ENCODE data around the gene TTLL8.
A peak's percentile ranks its signal among the peaks of the same experiment; 100 is the strongest.

Gene TTLL8

DNA sequence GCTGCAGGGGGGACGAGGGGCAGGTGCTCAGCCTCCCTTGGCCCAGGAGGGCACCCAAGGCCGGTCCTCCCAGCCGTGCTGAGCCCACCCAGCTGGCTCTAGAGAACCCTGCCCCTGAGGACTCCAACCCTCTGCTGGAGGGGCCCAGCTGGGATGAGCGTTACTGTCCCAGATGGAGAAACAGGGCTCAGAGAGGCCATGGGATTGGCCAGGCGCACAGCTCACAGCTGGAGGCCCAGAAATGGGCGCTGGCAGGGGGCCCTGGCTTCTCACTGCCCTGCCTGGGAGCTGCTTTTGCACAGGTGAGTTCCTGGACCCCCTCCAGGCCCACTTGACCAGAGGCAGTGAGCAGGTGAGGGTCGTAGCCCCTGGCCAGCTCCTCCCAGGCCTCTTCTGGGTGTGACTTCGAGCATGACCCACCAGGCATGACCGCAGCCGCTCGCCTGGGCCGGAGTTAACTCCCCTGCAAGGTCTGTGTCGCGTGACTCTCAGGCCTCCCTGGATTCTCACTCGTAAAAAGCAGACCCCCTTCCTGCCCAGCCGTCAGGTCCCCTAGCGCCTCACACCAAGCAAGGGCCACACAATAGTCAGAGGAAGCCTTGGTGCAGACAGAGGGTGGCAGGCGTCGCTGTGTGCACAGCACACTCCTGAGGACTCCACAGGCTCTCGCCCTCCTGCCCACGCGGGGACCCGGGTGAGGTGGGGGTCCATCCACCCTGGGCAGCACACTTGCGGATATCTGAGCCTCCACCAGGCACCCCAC is 25.8 kb downstream of the TTLL8 start:
- H3K4me3 ChIP-seq (ENCODE audit: low read depth, low read length), result no peak overlapping the region
- DNase-seq (ENCODE audit: low read depth), result no peak
- TF ChIP-seq, protein P1, sequence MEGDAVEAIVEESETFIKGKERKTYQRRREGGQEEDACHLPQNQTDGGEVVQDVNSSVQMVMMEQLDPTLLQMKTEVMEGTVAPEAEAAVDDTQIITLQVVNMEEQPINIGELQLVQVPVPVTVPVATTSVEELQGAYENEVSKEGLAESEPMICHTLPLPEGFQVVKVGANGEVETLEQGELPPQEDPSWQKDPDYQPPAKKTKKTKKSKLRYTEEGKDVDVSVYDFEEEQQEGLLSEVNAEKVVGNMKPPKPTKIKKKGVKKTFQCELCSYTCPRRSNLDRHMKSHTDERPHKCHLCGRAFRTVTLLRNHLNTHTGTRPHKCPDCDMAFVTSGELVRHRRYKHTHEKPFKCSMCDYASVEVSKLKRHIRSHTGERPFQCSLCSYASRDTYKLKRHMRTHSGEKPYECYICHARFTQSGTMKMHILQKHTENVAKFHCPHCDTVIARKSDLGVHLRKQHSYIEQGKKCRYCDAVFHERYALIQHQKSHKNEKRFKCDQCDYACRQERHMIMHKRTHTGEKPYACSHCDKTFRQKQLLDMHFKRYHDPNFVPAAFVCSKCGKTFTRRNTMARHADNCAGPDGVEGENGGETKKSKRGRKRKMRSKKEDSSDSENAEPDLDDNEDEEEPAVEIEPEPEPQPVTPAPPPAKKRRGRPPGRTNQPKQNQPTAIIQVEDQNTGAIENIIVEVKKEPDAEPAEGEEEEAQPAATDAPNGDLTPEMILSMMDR (IDR thresholded peaks at IDR 0.05; ENCODE audit: low read depth, low read length), result no peak
- TF ChIP-seq, protein P2, sequence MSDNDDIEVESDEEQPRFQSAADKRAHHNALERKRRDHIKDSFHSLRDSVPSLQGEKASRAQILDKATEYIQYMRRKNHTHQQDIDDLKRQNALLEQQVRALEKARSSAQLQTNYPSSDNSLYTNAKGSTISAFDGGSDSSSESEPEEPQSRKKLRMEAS (IDR thresholded peaks at IDR 0.05; ENCODE audit: low read depth, low read length), result no peak

DNA sequence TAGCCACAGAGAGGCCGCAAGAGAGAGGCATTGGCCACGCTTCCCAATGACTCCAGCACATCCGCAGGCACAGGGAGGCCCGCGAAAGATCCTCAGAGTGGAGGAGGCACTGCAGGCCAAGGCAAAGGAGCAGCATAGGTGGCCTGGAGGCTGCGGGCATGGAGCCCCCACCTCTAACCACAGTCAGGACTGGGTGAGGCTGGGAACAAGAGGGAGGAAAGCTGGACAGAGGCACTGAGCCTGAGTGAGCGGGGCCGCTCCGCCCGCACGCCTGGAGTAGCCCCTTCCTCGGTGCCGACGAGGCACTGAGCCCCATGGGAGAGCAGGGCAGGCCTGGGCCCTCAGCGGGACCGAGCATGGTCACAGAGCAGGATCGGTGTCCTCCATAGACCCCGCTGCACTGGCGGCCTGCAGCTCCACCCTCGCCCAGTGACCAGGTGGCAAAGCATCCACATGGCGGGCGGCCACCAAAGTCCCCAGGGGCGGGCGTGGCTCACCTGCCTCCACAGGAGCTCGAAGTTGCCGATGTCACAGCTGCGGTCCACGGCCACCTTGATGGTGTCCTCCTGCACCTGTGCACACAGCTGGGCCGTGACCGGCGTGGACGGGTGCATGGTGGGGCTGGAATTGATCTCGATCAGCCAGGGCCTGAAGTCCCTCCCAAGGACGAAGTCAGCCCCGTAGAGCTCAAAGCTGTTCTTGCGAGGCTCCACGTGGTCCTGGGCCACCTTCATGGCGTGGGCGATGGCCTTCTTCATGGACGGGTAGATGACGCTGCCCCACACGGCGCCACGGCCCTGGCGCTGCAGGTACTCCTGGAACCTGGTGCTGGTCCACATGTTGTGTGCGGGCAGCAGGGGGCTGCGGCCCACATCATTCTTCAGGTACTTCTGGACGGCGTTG is 26.7 kb downstream of the TTLL8 start:
- no peak overlapping the region for H3K4me3 ChIP-seq (ENCODE audit: low read depth, low read length)
- no peak for DNase-seq (ENCODE audit: low read depth)
- TF ChIP-seq POLR2A (IDR thresholded peaks at IDR 0.05; ENCODE audit: extremely low read depth, insufficient read length) (no peak), MYC (IDR thresholded peaks at IDR 0.05; ENCODE audit: low read depth, low read length) (no peak)
- TF ChIP-seq, protein P1 (IDR thresholded peaks at IDR 0.05; ENCODE audit: low read depth, low read length), result no peak
- TF ChIP-seq, protein P2 (IDR thresholded peaks at IDR 0.05; ENCODE audit: low read depth, low read length), result no peak

DNA sequence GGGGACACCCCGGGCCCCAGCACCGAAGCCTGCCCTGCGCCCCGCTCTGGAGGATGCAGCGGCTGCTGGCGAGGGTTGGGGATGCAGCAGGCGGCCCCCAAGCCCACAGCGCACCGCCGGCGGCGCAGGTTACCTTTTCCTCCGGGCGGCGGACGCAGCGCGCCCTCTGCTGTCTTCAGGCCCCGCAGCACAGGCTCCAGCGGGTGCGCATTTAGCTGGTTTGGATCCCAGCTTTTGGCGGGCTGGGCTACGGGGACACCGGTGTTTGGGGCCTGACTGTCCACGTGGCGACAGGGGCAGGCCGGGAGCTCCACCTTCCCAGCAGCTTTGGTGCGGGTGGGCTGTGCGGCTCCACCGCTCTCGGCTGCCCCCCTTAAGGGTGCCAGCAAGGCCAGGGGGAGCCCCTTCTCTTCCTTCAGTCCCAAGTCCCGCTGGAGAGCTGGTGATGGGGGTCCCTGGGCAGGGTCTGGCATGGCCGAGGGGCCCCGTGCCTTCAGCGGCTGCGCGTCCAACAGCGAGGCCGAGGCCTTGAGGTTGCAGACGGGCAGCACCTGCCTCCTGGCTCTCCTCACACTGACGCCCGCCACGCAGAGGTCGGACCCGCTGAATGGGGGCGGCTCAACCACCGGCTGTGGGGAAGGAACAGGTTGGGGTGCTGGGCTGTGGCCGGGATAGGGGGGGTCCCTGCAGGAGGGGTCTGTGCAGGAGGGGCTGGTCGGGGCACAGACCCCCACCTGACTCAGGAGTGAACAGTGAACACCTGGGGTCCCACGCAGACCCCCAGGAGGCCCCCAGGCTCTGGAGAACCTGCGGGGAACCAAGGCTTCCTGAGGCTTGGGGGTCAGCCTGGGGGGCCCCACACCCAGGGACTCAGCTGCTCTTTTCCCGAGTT is 27.6 kb downstream of the TTLL8 start:
- TF ChIP-seq, protein P2 (IDR thresholded peaks at IDR 0.05; ENCODE audit: low read depth, low read length), result peak; percentile 26; the same call in 1 of the 2 replicates
- TF ChIP-seq POLR2A (IDR thresholded peaks at IDR 0.05; ENCODE audit: extremely low read depth, insufficient read length), result no peak
- TF ChIP-seq, protein P1 (IDR thresholded peaks at IDR 0.05; ENCODE audit: low read depth, low read length), result peak; percentile 65
- TF ChIP-seq MYC (IDR thresholded peaks at IDR 0.05; ENCODE audit: low read depth, low read length), result no peak
- no peak overlapping the region for H3K4me3 ChIP-seq (ENCODE audit: low read depth, low read length)
- peak; percentile 87 for DNase-seq (ENCODE audit: low read depth)

DNA sequence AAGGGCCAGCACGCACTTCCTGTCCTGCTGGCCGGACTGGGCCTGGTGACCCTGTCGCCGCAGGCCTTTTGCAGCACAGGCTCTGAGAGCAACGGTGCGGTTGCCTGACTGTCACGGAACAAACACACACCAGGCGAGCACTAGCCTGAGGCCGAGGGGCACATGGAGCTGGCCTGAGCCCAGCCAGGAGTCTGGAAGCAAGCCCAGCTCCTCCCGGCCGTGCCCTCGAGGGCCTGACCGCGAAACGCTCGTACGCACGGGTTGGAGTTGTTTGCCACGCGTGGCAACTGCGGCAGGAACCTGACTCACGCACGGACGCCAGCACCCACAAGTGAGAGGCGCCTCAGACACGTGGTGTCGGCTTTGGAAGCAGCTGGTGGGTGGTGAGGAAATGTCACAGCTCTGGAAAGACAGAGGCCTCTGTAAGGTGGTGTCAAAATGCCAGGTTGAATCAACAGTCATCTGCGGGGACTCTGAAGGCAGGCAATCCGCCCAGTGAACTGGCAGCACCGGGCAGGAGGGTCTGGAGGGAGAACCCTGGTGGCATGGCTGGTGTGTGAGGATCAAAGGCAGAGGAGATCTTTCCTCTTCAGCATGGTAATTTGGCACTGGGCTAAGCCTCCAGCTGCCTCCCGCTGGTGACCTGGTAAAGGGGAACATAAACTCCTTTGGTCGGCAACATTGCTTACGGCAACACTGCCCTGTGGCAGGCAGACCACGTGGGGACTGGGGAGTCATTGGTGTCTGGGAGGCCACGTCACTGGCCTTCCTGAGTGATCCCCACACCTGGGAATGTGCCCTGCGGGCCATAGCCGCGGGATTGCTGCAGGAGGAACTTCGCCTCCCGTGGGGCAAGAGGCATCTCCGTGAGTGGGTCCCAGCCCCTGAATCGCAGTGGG is 30.2 kb downstream of the TTLL8 start:
- TF ChIP-seq, protein P1 (IDR thresholded peaks at IDR 0.05; ENCODE audit: low read depth, low read length), result no peak
- TF ChIP-seq, protein P2 (IDR thresholded peaks at IDR 0.05; ENCODE audit: low read depth, low read length), result no peak
- TF ChIP-seq MYC (IDR thresholded peaks at IDR 0.05; ENCODE audit: low read depth, low read length), result no peak
- TF ChIP-seq POLR2A (IDR thresholded peaks at IDR 0.05; ENCODE audit: extremely low read depth, insufficient read length), result no peak
- no peak overlapping the region for H3K4me3 ChIP-seq (ENCODE audit: low read depth, low read length)
- DNase-seq (ENCODE audit: low read depth), result peak; percentile 30
